ENCODE measurements around the gene SNX11.

SNX11 gene

DNA sequence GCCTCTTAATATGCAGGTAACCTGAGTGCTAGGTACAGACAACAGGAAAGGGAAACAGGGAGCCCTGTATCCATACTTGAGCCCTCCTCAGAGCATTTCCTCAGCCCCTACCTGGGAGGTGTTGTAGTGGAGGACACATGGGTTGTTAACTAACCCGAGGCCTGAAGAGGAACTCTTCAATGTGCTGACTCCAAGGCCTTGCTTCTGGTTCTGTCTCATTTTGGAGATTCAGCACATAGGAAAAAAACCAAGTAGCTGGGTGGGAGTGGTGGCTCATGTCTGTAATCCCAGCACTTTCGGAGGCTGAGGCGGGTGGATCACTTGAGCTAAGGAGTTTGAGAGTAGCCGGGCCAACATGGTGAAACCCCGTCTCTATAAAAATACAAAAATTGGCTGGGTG, 24.8 kb downstream of the SNX11 start:
- DNase-seq (ENCODE audit: low read depth) = no peak

DNA sequence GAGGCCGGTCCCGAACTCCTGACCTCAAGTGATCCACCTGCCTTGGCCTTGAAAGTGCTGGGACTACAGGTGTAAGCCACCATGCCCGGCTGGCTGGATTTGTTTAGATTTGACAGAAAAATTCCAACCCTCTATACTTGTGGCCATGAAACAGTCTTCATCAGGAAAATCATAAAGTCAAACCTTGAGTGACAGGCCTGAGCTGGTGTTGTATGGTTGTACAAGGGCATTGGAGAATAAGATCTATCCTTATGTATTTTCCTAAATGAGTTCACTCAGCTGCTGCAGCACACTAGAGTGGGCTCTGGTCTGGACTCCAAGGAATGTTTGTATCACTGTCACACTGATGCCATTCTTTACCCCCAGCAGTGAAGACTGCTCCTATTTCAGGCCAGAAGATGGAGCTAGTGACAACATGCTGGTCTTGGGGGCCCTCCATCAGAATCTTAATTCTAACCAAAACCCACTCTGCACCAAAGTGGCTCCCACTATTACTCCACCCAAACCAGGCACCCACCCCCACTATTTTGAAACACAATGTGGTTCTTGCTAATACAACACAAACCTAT, 27.4 kb downstream of the SNX11 start:
- no peak for DNase-seq (ENCODE audit: low read depth)

DNA sequence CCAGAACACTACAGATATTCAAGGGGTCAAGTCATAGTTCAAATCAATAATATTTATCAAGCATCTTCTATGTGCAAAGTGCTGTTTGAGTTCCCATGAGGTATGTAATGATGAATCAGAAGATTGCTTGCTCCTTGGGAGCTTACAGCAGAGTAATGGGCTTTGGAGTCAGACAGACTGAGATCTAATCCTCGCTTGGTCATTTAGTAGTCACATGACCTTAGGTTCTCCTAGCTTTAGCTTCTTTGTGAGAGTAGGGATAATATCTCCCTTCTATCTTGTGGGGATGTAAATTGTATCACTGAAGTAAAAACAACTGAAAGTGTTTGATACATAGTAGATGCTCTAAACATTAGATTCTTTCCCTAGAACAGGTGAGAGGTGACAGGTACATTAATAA, 30.1 kb downstream of the SNX11 start:
- DNase-seq (ENCODE audit: low read depth) = no peak

DNA sequence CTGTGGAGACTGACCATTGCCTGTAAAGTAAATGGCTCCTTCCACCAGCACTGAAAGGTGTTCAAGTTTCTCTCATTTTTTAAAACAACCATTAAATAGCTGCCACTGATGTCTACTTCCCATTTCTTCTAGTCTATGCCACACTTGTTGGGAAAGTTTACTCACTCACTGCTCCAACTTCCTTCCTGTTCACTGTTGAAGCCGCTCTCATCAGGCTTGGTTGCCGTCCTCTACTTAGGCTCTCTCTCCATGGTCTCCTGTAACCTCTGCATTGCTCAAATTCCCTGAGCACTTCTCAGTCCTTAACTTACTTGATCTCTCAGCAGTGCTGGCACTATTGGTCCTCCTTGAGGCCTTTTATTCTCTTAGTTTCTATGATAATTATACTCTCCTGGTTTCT, 32.4 kb downstream of the SNX11 start:
- DNase-seq (ENCODE audit: low read depth) = no peak

DNA sequence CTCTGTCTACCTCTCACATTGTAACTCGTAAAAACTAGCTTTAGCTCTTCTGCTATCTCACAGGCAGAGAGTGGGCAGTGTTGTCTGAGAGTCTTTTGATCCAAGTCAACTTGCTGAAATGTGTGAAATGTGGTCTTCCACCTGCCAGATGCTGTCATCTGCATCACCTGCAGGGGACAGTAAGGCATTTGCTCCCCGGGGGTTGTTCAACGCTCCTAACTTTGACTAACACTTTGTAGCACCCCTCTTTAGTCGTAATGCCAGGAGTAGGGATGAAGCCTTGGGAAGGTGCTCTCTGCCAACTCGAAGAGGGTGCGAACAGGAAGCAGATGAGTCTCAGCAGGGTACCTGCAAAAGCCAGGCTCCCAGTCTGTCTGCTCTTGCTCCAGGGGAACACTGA, 36.1 kb downstream of the SNX11 start:
- DNase-seq (ENCODE audit: low read depth) = no peak

DNA sequence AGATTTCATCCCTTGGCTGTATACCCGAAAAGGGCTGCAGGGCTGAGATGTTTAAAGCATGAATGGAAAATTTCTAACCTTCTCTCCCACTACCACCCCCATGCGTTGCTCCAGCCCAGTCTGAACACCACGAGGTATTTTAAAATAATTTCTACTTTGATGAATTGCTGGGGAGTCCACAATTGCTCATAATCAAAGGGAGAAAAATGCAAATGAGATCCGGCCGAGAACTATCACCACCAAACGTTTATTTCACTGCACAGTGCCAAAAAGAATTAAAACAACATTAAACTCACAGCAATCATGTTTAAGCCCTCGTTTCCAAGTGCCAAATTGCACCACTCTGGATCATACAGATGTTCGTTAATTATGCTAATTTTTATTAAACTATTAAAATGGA, 36.7 kb downstream of the SNX11 start:
- DNase-seq (ENCODE audit: low read depth) = no peak

DNA sequence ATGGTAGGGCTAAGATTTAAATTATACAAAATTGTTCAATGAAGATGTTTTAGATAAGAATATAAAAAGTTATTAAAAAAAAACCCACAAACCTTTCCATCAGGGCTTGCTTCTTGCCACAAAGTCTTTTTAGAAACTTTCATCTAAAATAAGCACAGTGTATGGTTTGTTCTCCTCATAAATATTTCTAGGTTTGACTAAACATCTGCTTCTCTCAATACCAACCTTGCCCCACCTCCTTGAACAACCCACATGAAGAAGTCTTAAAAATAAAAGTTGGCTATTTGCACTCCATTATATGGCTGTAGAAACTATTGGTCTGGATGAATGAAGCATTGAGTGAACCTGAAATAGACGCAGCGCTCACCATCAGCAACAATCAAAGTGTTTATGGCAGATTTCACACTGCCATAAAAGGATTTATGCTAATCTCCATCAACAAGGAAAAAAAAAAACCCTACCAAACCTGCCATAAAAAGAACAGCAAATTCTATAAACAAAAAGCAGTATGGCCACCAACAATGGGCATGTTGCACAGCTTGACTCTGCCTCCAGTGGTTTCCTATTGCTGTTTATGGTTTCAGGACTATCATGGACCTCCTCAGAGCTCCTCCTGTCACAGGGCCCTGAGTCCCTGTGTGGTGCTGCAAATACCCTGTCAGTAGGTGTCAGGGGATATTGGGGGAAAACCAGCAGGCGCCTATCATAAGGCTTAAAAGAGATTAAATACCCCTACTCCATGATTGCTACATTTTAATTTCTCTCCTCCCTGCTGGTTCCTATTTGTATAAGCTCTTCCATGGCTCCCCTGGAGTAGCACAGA, 37.6 kb downstream of the SNX11 start:
- no peak for DNase-seq (ENCODE audit: low read depth)

DNA sequence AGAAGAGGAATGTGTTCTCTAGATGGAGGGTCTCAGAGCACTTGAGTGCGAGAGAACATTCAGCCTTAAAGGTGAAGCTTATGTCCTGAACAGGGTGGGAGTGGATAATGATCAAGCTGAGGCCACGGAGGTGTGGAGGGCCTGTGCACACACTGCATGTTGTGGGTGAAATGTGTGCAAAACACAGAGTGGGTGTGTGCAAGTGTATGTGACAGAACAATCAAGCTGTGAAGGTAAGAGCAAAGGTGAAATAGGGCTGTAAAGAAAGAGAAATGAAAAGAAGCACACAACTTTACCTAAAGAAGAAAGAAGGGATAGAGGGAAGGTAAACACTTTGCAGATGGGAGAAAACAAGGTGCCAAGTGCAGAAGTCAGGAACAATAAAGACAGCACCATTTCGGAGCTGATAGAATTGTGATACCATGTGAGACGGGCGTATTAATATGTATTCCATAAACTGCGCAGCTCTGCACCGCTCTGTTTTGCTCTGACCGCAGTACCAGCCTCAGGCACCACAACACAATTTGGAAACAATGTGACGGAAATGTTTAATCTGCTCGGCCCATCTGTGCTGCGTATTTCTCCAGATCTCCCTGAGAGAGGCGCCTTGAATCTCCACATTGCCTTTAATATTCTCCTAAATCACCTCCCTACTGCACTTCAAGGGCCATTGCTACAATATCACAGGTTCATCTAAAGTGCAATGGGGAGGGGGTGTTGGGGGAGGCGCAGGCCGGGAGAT, 40.6 kb downstream of the SNX11 start:
- no peak for DNase-seq (ENCODE audit: low read depth)

DNA sequence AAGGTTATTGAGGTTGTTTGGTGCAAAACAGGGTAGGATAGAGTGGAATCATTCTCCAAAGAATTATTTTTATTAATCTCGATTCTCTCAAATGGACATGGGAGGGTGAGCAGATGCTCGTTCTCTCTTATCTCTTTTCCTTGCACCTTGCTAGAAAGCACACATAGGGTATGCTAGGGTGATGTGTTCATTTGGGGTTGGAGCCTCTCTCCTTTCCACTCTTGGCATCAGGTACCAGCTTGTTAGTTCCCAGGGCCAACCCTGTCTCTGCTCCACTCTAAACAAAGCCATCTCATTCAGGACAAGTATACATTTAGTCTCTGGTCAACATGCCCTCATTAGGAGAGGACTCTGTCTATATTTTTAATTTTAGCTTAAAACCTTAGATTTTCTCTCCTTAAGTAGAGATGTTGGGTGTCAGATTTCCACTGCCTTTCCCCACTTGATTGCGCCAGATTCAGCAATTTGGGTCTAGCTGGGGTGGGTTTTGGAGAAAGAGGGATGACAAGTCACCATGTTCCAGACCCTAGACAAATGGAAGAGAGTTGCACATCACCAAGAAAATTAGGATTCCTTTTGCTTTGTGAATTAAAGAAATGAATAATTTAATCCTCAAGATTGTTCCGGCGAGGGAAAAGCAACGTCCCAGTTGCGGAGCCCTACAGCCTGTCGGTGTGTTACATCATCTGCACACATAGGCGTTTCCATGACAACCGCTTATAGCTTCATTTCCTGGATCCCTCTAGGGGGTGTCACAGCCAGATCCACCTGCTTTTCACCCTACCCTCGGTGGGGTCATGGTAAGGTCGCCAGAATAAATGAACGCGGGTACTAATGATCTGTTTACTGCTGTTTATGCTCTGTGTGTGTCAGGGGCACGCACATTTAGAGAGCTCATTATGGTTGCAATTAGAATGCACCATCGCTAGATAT, 41.6 kb downstream of the SNX11 start:
- no peak for DNase-seq (ENCODE audit: low read depth)

DNA sequence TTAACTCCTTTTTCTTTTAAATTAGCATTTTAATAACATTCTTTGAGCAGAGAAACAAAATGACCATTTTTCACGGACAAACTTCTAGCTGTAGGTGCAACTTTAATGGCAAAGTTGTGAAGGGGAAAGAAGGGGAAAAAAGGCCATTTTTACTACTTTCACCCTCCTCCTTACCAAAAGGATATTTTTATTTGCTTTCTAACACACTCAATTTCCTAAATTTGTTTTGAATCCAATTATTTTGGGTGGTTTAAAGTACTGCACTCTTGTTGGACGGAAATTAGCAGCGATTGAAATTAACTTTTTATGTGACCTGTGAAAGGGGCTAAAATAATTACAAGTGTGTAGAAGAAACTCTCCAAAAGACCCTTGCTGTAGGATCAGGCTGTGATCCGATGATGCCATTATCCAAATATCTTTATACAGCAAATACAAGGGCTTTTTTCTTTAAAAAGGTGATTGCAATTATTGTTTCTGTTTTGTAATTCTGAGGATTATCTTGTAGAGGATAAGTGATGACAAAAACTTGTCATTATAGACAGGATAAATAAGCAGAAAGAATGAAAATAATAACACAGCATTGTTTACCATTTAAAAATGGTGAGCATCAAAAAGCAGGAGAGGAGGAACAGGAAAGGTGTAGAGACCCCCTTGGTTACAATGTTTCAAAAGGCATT, 42.4 kb downstream of the SNX11 start:
- no peak for DNase-seq (ENCODE audit: low read depth)

DNA sequence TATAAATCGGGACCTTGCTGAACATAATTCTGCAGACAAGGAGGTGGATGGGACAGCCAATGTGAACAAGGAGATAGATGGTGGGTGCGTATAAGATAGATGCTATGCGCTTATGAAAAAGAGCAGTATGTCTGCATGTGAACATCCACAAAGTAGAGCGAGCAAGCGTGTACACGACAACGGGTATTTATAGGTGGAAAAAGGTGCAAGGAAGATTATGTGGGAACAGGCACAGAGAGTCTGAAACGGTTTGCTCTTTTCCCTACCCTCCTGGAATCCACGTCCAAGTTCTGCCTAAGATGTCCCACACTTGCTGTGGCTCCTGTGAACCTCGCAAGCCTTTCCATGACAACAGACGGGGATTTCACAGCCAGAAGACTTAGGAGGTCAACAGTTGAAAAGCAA, 43.0 kb downstream of the SNX11 start:
- no peak for DNase-seq (ENCODE audit: low read depth)

DNA sequence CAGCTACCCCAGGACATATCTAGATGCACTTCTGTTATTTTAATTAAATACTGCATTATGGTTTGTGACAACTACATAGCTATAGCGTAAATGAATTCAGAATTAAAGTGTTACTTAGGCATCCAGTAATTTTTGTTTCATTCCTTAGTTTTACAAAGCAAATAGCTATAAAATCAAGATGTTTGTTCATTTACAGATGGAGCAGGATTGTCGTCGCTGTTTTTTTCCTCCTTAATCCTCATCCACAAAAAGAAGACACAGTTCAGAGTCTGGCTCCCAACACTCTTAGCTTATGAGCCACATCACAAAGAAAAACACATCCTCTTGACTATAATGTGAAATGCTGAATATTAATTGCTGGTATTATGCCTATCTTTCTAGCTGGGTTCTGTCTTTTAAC, 43.7 kb downstream of the SNX11 start:
- DNase-seq (ENCODE audit: low read depth) = no peak

DNA sequence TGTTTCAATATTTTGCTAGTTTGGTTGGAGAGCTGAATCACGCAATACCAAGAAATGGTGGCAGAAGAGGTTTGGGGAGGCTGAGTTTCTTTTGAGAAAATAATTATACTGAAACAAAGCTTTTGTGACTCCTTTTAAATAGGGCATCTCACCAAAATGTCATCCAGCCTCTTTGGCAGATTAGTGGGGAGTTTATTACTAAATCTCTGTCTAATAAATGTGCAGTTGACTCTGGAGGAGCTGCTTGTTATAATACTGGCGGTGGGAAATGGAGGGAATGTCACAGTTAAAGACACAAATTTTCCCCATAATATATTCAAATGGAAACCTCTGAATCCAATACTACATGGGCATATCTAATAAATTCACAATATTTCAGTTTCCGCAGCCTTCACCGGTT, 44.7 kb downstream of the SNX11 start:
- DNase-seq (ENCODE audit: low read depth) = no peak

DNA sequence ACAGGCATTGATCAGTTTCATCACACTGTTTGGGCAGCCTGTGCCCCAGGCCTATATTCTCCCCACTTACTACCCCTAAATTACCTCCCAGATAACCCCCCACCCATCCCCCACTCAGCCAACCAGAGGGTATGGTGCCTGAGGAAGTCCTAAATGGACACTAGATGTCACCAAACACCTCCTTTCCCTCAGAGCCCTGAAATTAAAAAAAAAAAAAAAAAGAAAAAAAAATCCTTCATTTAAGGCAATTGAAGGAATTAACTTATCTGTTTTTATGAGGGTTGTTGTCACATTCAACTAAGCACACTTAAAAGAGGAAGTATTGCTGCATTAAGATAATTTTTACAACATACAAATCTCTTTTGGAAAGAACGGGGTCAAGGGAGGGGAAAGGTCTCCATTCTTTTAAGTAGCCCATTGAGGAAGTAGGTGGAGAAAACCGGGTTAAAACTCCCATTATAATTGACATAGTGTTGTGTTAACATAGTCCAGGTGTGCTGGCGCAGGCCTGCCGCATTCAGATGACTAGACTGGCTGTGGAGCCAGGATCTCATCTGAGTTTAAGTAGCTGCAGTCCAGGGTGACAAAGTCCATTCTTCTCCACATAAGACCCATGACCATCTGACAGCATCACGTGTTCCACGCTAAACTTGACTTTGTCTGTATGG, 46.3 kb downstream of the SNX11 start:
- DNase-seq (ENCODE audit: low read depth) = no peak

DNA sequence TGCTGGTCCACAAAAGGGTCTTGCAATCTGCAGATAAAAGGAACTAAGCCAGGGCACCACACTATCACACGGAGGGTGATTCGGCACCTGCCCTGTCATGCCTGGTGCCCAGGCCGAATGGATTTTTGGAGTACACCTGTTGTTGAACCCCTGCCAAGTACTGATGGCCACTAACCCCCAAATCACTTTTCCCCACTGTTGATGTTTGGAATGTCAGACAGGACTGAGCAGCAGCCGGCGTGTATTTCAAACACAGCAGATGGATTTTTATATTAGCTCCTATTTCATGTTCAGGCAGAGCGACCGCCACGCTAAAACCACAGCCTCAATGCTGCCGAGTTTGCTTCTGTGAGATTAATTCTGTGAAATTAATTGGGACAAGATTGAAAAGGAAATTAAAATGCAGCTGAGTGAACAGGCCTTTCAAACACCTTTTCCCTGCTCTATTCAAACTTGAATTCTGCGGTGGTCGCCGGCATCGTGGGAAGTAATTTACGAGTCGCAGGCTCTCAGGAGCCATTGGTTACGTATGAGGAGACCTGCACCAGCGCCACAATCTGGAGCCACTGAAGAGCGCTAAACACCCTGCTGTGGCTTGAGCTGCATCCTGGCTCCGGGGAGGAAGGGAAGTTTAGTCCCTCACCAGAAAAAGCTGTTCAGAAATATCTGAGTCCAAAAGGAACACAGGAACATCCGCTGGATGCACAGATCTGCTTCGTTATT, 48.5 kb downstream of the SNX11 start:
- no peak for DNase-seq (ENCODE audit: low read depth)

DNA sequence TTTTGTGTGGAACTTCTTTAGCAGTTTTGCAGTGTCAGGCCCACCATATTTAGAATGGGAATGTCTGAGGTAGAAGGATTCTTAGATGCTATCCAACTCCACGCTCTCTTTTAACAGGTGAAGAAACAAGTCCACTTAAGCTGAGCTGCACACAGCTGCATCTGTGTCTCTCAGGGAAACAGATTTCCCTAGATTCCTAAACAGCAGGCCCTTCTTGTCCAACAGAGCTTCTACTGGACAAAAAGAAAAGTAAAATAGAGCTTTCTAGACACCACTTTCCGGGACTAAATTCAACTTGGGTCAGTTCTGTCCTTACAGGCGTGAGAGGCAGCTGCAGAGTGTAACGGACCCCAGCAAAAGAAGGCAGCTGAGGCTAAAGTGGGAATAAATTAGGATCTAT, 51.7 kb downstream of the SNX11 start:
- no peak for DNase-seq (ENCODE audit: low read depth)

DNA sequence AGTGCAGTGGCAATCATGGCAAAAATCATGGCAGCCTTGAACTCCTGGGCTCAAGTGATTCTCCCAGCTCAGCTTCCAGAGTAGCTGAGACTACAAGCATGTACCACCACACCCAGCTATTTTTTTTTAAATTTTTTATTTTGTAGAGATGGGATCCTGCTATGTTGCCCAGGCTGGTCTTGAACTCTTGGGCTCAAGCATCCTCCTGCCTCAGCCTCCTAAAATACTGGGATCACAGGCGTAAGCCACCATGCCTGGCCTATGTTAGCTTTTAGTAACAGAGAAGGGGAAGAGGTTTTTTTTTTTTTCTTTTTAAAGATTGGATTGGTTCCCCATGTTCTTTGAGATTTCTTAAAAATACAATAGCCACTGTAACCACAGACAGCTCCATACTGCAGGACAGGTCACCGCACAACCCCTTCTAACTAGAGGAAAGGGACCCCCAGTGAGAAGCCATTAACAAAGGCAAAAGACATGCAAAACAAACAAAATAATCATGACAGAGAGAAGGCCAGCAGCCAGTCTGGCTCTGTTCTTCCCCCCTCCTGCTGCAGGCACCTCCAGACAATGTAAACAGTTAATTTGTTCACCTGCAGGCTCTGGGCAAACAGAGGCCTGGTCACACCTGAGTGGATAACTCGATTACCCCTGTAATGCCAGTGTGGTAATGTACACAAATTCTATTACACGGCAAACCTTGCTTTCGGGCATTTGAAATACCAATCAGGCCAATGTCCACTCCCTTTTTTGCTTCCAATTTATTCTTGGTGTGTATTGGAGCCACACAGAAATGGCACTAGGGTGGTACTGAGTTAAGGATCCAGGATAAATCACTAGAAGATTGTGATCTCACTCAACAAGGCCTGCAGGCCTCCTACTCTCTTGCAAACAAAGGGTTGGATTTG, 52.9 kb downstream of the SNX11 start:
- DNase-seq (ENCODE audit: low read depth) = no peak

DNA sequence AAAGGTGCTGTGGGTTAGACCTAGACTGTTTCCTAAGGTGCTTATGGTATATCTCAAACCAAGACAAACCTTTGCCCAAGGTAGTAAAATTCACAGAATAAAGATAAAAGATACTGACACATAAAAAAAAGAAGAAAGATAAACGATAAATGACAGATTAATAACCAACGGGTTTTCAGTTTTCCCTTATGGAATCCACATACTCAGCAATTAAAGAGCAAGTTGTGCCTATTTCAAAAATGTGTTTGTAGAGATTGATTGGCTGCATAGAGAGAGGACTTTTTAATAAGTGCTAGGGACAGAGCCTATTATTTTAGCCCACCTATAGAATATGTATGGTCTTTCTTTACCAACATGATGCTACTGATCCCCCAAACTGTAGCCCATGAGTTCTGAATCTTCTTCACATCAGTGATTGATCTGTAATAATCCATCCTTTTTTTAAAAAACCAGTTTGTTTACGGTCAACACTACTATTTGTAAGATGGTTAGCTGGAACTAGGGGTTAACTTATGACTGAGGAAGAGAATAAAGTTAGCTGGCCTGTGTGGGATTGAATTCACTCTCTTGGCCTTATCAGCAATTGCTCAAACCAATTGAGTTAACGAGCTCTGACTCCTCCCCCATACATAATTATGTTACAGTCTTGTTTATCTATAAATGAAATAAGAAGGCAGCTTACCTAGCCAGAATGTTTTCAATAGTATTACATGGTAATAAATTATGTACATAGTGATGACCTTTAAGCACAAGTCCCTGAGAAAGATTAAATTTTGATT, 53.8 kb downstream of the SNX11 start:
- no peak for DNase-seq (ENCODE audit: low read depth)
